ENCODE data around the gene FCHO1.

The FCHO1 gene

DNA sequence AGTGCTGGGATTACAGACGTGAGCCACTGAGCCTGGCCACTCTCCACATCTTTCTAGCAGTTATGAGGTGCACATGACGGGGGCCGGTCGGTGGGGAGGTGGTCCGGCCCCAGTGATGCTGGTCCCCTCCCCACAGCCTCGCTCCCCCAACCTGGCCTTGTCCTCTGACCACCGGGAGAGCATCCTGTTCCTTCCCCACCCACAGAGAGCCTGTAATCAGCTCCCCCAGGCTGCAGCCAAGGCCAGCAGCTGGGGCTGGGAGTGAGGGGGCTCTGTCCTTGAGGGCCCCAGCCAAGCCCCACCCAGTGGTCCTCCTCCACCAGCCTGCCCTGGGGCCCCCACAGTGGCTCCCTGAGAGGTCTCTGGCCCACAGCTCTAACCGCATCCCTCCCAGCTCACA lies 73.1 kb downstream of the FCHO1 start:
- TF ChIP-seq POLR2A (IDR thresholded peaks at IDR 0.05; ENCODE audit: extremely low read depth, insufficient read length) (no peak), MYC (IDR thresholded peaks at IDR 0.05; ENCODE audit: low read depth, low read length) (no peak)
- TF ChIP-seq, protein P1, sequence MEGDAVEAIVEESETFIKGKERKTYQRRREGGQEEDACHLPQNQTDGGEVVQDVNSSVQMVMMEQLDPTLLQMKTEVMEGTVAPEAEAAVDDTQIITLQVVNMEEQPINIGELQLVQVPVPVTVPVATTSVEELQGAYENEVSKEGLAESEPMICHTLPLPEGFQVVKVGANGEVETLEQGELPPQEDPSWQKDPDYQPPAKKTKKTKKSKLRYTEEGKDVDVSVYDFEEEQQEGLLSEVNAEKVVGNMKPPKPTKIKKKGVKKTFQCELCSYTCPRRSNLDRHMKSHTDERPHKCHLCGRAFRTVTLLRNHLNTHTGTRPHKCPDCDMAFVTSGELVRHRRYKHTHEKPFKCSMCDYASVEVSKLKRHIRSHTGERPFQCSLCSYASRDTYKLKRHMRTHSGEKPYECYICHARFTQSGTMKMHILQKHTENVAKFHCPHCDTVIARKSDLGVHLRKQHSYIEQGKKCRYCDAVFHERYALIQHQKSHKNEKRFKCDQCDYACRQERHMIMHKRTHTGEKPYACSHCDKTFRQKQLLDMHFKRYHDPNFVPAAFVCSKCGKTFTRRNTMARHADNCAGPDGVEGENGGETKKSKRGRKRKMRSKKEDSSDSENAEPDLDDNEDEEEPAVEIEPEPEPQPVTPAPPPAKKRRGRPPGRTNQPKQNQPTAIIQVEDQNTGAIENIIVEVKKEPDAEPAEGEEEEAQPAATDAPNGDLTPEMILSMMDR (IDR thresholded peaks at IDR 0.05; ENCODE audit: low read depth, low read length), result no peak
- TF ChIP-seq, protein P2, sequence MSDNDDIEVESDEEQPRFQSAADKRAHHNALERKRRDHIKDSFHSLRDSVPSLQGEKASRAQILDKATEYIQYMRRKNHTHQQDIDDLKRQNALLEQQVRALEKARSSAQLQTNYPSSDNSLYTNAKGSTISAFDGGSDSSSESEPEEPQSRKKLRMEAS (IDR thresholded peaks at IDR 0.05; ENCODE audit: low read depth, low read length), result no peak
- H3K4me3 ChIP-seq (ENCODE audit: low read depth, low read length), result no peak overlapping the region
- DNase-seq (ENCODE audit: low read depth), result no peak

DNA sequence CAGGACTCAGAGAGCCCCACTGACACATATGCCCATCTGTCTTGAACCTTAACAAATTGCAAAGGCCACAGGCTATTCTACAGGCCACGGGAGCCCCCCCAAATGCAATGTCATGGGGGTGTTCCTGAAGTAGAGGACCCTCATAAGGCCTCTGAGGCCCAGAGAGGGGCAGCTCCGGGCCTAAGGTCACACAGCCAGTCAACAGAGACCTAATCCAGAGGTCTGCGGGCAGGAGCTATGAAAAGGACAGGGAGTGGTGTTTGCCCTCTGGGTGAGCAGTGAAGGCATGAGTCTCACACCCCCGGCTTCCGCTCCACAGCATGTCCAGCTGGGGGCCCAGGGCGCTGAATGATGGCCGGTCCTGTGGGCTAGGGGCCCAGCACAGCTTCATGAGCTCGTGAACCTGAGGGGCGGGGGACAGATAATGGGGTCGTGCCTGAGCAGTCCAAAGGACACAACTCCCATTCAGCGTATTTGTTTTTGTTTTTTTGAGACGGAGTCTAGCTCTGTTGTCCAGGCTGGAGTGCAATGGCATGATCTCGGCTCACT lies 75.3 kb downstream of the FCHO1 start:
- DNase-seq (ENCODE audit: low read depth), result no peak
- H3K4me3 ChIP-seq (ENCODE audit: low read depth, low read length), result no peak overlapping the region
- no peak for TF ChIP-seq MYC (IDR thresholded peaks at IDR 0.05; ENCODE audit: low read depth, low read length)
- TF ChIP-seq, protein P2 (IDR thresholded peaks at IDR 0.05; ENCODE audit: low read depth, low read length), result no peak
- TF ChIP-seq, protein P1 (IDR thresholded peaks at IDR 0.05; ENCODE audit: low read depth, low read length), result no peak
- no peak for TF ChIP-seq POLR2A (IDR thresholded peaks at IDR 0.05; ENCODE audit: extremely low read depth, insufficient read length)

DNA sequence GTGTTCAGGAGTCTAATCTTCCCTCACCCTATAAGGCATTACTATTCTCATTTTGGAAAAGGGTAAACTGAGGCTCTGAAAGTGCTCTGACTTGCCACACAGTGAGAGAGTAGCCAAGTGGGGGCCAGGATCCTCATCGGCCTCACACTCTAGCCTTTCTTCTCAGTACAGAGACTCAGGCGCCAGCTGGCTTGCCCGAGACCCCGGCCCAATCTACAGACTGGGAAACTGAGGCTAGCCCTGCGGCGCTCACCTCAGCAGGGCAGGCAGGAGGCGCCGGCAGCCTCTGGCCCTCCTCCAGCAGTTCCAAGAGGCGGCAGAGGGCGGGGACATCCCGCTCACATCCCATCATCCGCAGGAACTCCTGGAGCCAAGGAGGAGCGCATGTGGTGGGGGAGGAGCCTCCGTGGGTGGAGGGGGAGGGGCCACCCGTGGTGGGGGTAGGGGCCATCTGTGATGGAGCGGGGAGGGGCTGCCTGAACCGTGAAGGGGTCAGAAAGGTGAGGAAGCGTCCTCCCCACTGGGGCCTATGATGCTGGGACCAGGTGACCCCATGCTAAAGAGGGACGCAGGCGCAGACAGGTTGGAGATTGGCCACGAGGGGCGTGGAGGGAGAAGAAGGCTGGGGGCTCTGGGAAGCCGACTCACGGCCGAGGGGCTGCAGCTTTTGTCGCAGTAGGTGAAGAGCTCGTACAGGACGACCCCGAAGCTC lies 78.7 kb downstream of the FCHO1 start:
- DNase-seq (ENCODE audit: low read depth), result no peak
- no peak overlapping the region for H3K4me3 ChIP-seq (ENCODE audit: low read depth, low read length)
- TF ChIP-seq, protein P1 (IDR thresholded peaks at IDR 0.05; ENCODE audit: low read depth, low read length), result no peak
- TF ChIP-seq MYC (IDR thresholded peaks at IDR 0.05; ENCODE audit: low read depth, low read length) (no peak), POLR2A (IDR thresholded peaks at IDR 0.05; ENCODE audit: extremely low read depth, insufficient read length) (no peak)
- TF ChIP-seq, protein P2 (IDR thresholded peaks at IDR 0.05; ENCODE audit: low read depth, low read length), result no peak

DNA sequence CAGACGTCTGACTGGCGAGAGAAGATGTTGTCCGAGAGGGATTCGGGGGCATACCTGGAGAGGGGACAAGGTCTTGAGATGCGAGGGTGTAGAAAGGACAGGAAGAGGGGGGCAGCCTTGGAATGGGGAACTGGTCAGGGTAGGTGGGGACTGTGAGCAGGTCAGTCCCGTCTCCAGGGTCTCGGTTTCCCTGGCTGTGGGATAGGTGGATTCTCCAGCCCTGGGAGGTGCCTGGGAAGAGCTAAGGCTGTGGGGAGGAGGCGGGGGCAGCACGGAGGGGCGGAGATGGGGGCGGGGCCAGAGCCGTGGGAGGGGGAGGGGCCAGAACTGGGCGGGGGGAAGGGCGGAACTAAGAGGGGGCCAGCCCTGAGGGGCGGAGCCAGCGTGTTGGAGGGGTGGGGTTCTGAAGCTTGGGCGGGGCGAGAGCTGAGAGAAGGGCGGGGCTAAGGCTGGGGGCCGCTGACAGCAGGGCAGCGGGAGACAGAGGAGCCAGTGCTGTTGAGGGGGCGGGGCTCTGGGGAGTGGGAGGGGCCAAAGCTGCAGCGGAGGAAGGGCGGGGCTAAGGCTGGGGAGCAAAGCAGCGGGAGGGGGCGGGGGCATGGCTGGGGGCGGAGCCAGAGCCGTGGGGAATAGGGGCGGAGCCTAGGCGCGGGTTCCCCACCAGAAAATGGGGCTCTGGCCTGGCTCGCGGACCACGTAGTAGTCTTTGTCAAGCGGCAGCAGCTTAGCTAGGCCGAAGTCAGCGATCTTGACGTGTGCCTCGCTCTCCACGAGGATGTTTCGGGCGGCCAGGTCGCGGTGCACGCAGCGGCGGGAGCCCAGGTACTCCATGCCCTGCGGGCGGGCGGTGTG lies 79.5 kb downstream of the FCHO1 start:
- H3K4me3 ChIP-seq (ENCODE audit: low read depth, low read length), result no peak overlapping the region
- TF ChIP-seq POLR2A (IDR thresholded peaks at IDR 0.05; ENCODE audit: extremely low read depth, insufficient read length) (no peak), MYC (IDR thresholded peaks at IDR 0.05; ENCODE audit: low read depth, low read length) (no peak)
- TF ChIP-seq, protein P1 (IDR thresholded peaks at IDR 0.05; ENCODE audit: low read depth, low read length), result no peak
- TF ChIP-seq, protein P2 (IDR thresholded peaks at IDR 0.05; ENCODE audit: low read depth, low read length), result no peak
- DNase-seq (ENCODE audit: low read depth), result peak; percentile 39

DNA sequence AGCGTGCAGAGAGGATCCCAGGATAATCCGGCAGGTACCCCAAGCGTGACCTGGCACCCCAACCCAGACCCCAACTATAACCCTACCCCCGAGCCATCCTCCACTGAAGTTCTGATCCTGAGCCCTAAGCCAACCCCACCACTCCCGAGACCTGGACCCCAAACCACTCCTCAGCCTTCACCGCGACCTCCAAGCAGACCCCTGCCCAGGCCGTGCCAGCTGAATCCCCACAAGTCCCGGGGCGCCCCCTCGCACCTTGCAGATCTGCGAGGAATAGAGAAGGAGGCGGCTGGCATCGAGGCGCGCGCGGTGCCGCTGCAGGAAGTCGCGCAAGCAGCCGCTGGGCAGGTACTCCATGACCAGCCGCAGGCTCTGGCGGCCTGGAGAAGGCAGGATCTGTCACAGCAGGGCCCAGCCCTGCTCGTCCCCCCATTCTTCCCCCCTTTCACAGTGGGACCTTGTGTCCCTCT lies 80.2 kb downstream of the FCHO1 start:
- no peak overlapping the region for H3K4me3 ChIP-seq (ENCODE audit: low read depth, low read length)
- TF ChIP-seq, protein P2 (IDR thresholded peaks at IDR 0.05; ENCODE audit: low read depth, low read length), result no peak
- TF ChIP-seq, protein P1 (IDR thresholded peaks at IDR 0.05; ENCODE audit: low read depth, low read length), result no peak
- TF ChIP-seq MYC (IDR thresholded peaks at IDR 0.05; ENCODE audit: low read depth, low read length), result no peak
- no peak for TF ChIP-seq POLR2A (IDR thresholded peaks at IDR 0.05; ENCODE audit: extremely low read depth, insufficient read length)
- DNase-seq (ENCODE audit: low read depth), result no peak
